Right lung (tissue), 5 donors: ENCODE data around the gene KIF1A. TPM values are rescaled to one million over a fixed set of nuclear protein-coding genes. Genes with fewer than 3 reads are reported as not detected.

Experiments used
- DNase-seq, 2 donors: peaks; one replicate each; pipeline ENCODE4 v3.0.0-alpha.2; 2013
- polyA plus RNA-seq, 5 donors: library from polyadenylated mRNA; unstranded; fragments of 120-200 nt; gene quantifications; one replicate each; pipeline versions ENCODE4 v1.2.1 to v1.2.3, GENCODE V29; 2013; ENCODE audit warnings: inconsistent platforms in 1 of 5, low replicate concordance in 1 of 5; ENCODE audit not compliant: insufficient read length in 5 of 5, insufficient read depth in 1 of 5

KIF1A gene
- polyA plus RNA-seq, 5 donors = 1.2 to 4.9 (median 1.8) TPM

DNA sequence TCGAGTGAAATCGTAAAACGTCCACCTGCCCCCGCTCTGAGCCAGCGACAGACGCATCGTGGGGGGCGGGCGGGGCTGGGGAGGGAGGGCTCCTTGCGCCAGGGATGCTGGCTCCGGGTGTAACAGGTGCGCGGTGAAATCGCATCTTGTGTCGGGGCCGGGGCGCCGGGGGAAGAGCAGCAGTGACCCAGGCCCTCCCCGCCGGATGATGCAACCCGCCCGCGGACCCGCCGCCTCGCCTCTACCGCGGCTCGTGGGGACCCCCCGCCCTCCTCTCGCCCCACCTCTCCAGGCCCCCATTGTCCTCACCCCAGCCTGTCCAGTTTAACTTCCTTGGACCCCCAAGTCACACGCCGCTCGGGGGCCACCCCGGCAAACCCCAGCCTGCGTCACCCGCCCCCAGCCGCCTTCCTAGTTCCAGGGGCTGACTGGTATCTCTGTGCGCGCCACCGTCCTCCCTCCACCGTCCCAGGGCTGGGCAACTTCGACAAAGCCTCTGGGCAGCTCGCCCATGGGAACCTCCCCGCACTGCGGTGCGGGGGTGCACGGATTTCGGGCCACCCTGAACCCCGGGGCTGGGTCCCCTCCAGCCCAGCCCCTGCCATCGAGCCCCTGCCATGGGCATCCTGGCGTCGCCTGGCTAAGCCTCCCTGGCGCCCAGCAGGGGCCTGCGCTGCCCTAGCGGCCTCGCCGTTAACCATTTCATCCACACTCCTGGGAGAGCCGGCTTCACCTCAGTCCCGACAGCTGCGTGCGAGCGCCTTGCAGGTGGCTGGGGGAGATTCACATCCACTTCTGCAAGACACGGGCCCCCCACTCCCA is 799 bp upstream of the KIF1A start:
- DNase-seq = no peak

DNA sequence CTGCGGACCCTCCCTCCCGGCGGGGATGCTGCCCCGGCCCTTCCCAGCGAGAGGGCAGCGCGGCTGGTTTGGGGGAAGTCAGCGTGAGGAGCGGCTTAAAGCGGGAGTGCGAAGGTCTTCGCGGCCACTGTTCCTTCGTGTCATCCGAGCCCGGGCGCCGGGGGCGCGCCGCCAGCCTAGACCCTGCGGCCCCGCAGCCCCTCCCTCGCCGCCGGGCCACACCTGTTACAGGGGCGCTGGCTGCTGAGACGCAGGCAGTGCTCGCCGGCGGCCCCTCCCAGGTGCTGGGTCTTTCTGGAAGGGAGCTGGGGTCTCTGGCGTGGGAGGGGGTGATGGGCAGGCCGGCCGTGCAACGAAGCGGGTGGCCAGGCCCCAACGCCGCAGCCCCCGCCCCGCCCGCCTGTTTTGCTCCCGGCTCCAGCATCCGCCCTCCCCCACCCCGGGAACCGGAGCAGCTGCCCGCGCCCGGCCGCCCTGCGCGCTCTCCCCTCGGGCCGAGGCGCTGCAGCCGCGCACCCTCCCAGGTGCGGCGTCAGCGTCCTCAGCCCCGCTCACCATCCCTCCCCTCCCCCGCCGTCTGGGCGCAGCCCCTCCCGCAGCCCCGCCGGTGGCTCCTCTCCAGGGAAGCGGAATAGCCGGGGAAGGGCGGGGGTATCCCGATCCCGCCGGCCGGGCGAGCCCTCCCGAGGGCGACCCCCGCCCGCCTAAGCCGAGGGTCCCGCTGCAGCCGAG is 727 bp downstream of the KIF1A start:
- no peak for DNase-seq

DNA sequence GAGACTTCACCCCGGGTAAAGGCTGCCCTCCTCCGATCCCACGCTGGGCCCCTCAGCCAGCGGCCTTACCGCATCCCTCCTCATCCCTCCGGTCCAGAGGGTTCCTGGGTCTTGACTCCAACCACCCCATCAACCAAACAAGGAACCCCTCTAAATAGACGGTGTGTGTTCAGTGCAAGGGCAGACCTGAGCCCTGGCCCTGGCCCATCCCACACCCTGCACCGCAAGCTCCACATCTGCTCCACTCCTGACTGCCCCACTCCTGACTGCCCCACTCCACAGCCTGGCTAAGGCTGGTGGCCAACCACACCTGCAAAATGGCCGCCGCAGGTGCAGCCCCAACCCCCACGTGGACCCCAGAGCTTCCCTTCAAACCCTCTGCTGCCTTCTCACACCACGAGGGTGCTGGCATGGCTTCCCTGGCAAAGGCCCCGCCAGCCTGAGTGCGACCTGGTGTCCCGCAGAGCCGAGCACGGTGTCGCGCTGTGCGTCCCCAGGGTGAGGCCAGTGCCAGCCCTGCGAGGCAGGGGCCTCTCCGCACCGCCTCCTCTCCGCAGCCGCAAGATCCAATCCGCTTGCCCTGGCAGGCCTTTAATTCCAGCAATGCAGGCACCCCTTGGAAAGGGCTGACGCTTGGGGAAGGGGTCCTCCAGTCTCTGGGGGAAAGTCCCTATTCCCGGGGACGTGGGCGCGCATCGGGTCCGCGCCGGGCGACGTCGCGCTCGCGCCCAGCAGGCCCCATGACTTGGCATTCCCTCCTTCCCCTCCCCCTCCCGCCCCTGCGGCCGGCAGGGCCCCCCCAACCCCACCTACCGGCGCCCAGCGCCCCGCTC is 1.5 kb downstream of the KIF1A start:
- no peak for DNase-seq

DNA sequence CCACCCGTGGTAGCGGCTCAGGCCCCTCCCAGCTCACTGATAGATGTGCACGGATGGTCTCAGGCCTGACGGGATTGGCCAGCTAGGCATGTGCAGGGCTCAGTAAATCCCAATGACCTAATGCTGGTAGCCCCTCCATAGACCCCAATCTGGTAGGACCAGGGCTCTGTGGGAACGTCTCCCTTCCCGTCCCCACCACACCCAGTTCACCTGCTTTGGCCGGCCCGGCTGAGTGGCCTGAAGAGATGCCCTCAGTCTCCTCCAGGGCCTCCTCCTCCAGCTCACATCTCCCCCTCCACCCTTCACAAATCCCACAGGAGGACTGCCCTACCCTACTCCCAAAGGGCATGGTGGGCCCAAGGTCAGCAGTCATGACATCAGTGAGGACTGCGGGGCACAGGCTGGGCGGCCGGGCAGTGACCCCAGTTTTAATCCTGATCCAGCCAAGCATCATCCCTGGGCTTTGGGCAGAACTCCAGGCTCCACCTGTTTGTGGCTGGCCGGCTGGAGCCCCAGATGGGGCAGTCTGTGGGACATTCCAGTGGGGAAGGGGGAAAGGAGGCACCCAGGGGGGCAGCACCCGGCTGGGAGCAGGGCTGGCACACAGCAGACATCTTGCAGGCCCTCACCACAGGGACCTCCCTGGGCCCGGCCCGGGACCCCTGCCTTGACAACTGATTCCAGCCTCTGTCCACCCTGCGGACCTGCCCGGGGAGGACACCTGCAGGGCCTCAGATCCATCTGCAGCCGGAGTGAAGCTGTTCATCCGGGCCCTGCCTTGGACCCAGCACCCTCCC is 2.3 kb downstream of the KIF1A start:
- no peak for DNase-seq

DNA sequence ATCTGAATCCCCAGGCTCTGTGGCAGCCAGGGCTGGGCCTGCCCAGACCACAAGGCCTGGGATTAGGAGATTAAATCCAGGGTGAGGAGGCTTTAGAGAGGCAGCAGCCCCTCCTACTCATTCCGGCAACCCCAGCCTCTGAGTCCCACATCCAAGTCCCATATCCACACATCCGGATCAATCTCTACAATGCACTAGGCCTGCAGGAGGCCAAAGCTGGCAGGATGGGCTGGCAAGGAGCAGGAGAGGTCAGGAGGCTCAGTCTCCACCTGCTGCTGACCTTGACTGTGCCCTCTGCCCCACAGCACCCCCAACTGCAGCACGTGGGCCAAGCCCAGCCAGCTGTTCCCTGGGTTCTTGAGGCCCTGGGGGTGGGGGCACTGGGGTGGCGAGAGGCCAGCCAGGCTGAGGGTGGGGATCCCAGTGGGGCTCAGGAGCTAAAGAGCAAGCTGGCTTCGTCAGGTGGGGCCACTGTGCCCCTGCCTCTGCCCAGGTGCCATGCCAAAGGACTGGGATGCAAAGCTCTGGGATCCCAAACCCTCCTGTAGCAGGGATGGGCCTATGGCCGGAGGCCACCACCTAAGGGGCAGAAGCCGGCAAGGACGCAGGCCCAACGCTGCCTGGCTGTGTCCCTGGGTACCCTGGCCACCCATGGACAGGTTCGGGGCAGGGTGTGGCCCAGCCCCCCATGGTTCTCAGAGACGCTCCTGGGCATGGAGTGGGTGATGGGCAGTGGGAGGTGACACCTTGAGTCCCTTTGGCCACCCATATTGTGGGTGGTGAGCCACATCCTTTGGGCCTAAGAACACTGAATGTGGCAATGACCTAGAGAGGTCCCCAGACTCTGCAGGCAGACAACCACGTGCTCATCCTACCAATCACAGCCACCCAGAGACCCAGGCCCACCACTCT is 3.2 kb downstream of the KIF1A start:
- DNase-seq = no peak

DNA sequence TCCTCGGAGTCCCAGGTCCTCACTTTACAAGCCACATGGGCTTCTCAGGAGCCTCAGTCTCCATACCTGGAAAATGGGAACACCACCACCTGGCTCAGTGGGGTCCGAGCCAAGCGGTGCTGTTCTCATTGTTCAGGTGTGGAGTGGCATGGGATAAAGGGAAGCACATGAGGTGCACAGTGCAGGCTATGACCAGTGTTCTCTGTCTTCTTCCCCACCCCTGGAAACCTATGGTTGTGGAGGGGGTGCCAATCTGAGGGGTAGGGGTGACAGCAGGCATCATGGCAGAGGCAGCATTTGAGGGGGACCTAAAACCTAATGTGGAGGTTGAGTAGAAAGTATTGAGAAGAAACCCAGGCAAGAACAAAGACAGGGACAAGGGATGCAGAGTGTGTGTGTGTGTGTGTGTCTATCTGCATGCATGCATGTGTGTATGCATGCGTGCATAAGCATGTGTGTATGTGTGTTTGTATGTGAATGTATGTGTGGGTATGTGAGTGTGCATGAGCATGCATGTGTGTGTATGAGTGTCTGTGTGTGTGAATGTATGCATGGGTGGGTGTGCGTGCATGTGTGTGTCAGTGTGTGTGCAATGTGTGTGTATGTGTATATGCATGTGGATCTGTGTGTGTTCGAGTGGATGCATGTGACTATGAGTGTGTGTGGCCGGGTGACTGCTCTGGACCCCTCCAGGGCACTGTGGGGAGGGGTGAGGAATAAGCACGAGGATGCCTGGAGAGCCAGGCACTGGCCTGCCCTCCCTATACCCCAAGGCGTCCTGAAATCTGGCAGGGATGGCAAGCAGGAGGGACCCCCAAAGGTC is 4.0 kb downstream of the KIF1A start:
- DNase-seq = no peak

DNA sequence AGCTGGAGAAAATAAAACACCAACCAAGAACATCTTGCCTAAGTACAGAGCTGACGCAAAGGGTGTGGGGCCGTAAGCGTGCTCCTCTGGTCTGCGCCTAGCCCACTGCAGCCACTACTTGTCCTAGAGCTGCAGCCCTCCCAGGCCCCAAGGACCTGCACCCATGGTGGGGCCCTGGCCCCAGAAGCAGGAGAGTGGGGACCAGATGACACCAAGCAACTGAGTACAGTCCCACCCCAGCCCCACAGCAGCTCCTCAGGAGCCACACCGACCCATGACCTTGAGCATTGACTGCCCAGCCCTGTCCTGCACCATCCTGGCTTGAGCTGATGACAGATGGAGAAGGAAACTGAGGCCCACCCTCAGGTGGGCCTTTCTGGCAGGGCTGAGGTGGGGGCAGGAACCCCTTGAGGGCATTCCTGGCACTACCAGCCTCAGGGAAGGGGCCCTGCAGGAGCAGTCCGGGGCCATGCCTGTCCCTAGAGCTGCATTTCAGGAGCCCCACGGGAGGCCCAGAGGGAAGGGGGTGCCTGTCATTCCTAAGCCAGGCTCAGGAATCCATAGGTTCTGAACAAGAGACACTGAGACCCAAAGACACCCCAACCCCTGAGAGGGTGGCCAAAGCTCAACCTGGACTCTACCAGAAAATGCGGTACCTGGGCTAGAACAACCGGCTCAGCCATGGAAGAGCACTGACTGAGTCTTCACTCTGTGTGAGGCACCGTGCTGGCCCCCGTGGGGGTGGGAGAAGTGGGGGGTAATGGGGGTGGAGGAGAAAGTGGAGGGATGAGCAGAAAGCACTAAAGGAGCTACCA is 4.9 kb downstream of the KIF1A start:
- DNase-seq = no peak

DNA sequence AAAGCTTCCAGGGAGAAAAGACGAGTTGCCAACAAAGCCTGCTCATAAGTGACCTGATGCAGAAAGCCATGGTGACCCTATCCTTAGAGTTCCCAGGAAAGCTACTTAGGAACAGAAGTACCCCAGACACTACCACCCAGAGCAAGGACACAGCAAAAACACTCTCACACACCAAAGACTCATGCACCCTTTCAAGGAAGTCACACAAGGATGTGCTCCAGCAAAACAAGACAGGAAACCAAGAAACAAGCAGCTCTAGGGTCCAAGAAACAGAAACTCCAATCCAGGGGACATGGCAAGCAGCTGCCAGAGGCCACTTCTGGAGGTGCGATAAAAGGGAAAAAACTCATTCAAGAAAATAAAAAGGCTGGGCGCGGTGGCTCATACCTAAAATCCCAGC is 5.7 kb downstream of the KIF1A start:
- DNase-seq = no peak

DNA sequence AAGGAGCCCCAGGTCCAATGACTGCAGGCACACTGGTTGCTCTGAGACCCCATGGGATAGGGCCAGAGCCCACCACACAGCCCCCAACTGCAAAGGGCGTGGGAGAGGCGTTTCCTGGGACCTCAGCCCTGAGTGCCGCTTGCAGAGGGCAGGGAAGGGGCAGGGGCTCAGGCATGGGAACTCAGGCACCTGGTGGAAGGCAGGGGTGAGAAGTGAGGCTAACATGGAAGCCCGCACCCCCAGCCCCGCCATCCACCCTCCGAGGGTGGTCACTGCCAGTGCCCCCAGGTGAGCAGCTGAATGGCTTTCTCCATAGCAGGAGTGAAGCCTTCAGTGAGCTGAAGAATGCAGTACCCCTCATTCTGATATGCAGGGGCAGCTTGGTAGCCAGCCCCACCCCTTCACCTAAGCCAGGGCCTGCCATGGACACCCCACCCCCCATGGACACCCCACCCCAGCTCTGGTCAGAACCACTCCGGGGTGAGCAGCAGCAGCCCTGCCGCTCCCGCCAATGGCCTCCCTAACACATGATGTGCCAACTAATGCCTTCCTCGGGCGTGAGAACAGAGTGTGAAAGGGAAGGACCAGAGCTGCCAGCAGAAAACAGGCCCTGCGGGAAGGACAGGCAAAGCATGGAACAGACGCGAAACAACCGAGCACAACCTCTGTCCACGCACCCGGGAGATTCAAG is 6.6 kb downstream of the KIF1A start:
- DNase-seq = no peak

DNA sequence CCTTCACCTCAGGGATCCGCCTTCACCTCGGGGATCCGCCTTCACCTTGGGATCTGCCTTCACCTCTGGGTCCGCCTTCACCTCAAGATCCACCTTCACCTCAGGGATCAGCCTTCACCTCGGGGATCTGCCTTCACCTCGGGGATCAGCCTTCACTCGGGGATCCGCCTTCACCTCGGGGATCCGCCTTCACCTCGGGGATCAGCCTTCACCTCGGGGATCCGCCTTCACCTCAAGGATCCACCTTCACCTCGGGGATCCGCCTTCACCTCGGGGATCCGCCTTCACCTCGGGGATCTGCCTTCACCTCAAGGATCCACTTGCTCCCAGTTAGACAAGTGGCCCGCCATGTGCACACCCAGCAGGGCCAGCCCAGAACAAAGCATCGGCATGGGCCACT is 7.3 kb downstream of the KIF1A start:
- DNase-seq = no peak

DNA sequence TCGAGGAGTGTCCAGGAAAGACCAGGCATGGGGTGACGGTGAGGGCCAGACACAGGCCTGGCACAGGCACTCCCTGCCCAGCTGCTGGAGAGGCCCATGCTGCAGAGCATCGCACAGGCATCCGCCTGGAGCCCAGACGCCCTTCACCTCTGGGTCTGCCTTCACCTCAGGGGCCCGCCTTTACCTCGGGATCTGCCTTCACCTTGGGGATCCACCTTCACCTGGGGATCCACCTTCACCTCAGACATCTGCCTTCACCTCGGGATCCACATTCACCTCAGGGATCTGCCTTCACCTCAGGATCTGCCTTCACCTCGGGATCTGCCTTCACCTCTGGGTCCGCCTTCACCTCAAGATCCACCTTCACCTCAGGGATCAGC is 7.7 kb downstream of the KIF1A start:
- DNase-seq = no peak

DNA sequence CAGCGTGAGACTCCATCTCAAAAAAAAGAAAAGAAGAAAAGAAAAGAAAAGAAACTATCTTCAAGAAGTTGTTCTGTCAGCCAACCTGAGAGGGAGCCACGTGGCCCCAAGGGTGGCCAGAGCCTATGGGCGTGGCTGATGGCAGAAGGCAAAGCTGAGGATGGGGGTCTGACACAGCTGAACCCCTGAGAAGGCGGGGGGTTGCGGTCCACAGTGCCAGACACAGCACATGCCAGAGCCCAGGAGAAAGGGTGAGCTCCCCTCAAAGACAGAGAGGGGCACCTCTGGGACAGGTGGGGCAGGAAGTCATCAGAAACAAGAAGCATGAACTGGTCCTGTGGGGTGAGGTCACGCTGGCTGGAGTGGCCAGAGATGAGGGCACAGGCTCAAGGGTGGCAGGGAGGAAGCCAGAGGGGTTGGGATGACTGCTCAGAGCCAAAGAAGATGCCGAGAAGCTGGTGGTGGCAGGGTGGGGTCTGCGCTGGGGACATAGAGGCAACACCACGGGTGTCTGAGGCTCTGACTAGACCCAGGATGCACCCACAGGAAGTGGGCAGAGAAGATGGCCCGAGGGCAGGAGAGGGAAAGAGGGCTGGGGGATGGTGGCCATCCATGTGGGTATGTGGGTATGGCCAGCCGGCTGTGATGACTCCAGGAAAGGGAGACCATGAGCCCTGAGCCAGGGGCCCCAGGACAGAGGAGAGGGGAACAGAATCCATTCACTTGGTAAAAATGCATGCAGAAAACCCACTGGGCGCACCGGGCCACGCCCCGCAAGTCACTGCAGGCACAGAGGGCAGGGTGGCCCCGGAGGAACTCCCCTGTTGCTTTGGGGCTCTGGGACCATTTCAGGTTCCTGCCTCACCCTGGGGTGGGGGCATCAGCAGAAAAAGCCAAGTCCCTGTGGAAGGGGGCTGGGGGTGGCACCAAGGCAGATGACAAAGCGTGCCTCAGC is 8.4 kb downstream of the KIF1A start:
- DNase-seq = no peak

DNA sequence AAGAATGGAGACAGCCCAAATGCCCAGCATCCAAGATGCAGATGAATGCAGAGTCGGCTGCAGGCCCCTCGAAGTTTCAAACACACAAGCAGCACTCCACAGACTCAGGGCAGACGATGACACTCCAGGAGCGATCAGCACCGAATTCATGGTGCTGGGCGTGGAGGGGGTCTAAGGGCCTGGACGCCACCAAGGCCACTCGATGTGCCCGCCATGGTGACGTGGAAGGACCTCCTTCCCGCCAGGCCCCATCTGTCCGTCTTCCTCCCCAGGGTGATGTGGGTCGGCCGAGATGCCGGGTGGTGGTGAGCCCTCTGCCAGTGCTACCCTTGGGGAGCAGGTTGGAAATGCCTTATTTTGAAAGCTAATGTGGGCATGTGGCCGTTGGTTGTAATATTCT is 9.4 kb downstream of the KIF1A start:
- no peak for DNase-seq

DNA sequence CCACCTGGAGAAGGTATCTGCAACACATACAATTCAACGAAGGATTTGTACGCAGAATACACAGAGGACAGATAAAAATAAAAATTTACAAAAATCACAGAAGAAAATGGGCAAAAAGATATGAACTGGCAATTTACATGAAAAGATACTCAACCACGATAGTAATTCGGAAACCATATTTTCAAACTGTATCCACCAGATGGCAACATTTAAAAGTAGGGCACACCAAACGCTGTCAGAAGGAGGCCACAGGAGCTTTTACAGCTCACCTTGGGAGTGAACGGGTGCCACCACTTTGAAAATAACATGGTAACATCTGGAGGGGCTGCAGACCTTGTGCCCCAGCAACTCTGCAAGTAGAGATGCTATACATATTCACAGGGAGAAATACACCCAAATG is 9.8 kb downstream of the KIF1A start:
- no peak for DNase-seq

DNA sequence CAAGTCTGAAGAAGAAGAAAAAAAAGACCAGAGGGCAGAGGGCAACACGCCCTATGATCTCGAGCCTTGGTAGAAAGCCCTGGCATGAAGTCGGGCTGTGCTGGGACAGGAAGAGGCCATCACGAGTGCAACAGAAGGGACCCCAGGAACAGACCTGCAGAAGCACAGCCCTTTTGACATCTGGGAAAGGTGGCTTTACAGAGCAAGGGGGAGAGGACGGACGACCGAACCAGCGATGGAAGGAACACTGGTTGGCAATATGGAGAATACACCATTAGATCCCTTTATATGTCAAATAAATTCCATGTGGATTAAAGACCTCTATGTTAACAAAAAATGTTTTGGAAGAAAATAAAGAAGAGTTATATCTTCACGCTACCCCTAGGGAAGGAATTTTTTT is 10.7 kb downstream of the KIF1A start:
- DNase-seq = no peak

DNA sequence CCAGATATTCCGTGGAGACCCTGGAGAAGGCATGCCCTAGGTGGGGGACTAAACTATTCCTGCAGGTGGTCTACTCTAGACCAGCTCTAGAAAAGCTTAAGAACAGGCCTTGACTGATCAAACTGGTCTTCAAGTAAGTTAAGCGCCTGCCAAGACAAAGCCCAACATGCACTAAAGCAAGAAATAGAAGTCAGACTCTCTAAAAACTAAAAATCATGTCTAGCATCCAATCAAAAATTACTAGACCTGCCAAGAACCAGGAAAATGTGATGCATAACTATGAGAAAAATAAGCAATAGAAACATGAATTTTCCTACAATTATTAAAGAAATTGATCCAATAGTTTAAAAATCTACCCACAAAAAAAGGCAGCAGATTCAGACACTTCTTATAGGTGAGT is 13.6 kb downstream of the KIF1A start:
- DNase-seq = no peak

DNA sequence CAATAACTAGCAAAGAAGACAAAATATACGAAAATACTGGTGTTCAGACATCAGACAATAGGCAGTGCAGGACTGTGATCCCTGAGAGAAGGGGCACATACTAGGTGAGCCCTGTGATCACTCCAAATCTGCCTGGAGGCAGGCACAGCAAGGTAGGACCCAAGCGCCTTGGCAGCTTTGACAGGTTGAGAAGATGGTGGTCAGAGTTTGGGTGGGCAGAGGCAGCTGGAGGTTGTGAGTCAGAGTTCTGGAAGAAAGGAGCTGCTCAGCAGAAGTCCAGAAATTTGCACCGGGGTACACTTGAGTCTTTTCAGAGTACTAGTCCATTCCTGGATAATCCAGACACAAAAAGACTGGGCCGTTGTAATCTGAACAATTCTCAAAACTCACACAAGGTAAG is 14.0 kb downstream of the KIF1A start:
- no peak for DNase-seq
